IMR-90 (cell line): Measurements from ENCODE around the gene KRT82.

ENCODE experiments used
- CEBPB ChIP-seq: IDR thresholded peaks from 2 replicates; pipeline ENCODE4 v1.6.1; 2012; ENCODE audit warnings: low read depth, low read length, improper control_type of control experiment
- CHD1 ChIP-seq: IDR thresholded peaks from 2 replicates; pipeline ENCODE4 v1.6.1; 2012; ENCODE audit warnings: low read depth, low read length, improper control_type of control experiment
- CTCF ChIP-seq: conservative IDR thresholded peaks from 2 replicates; pipeline ENCODE4 v1.5.1; 2012; ENCODE audit warnings: mild to moderate bottlenecking, low read depth, low read length, improper control_type of control experiment
- ELK1 ChIP-seq: fragments of 150-350 bp; IDR thresholded peaks from 2 replicates; pipeline ENCODE4 v1.6.1; 2016; ENCODE audit warnings: low read depth, mild to moderate bottlenecking, low read length, moderate library complexity, borderline replicate concordance
- MAZ ChIP-seq: IDR thresholded peaks from 2 replicates; pipeline ENCODE4 v1.6.1; 2012; ENCODE audit warnings: low read depth, mild to moderate bottlenecking, low read length, improper control_type of control experiment, moderate library complexity, borderline replicate concordance
- MXI1 ChIP-seq: IDR thresholded peaks from 2 replicates; pipeline ENCODE4 v1.6.1; 2012; ENCODE audit warnings: low read depth, mild to moderate bottlenecking, low read length, moderate library complexity, borderline replicate concordance
- RAD21 ChIP-seq: IDR thresholded peaks from 2 replicates; pipeline ENCODE4 v1.6.1; 2012; ENCODE audit warnings: low read length, improper control_type of control experiment
- RFX5 ChIP-seq: IDR thresholded peaks from 2 replicates; pipeline ENCODE4 v1.8.0; 2012; ENCODE audit warnings: low read depth, mild to moderate bottlenecking, low read length, moderate library complexity

- TF ChIP-seq CEBPB: no peak
- TF ChIP-seq CTCF: no peak
- no peak for TF ChIP-seq CHD1
- TF ChIP-seq RFX5: no peak
- TF ChIP-seq MAZ: no peak
- TF ChIP-seq RAD21: no peak
- no peak for TF ChIP-seq MXI1
- TF ChIP-seq ELK1: no peak
Measured at GRCh38 chr12:52418576-52419110, 12.5 kb upstream of the KRT82 start.
